Smooth muscle cell (in vitro differentiated cells): Measurements from ENCODE around the gene RCE1. TPM values are rescaled to one million over a fixed set of nuclear protein-coding genes. Genes with fewer than 3 reads are reported as not detected.
A peak's percentile ranks its signal among the peaks of the same experiment; 100 is the strongest.

Experiments used
- DNase-seq: peaks from one replicate; lab custom pipeline; 2025; ENCODE audit not compliant: unreplicated experiment; lab: John Stamatoyannopoulos, UW
- H2AFZ ChIP-seq: fragments of 200-600 bp; sonication (generic); 2 replicates; pipeline ENCODE4 v1.6.0; 2016; ENCODE audit warnings: antibody characterized with exemption, low read depth, mild to moderate bottlenecking
- H3F3A ChIP-seq: fragments of 200-600 bp; sonication (generic); 2 replicates; pipeline ENCODE4 v1.6.0; 2017; ENCODE audit warnings: antibody characterized with exemption, low read depth
- H3K27ac ChIP-seq: fragments of 200-600 bp; sonication (generic); 2 replicates; pipeline ENCODE4 v1.5.1; 2016; ENCODE audit warnings: low read depth, mild to moderate bottlenecking
- H3K27me3 ChIP-seq: fragments of 200-600 bp; sonication (generic); 2 replicates; pipeline ENCODE4 v1.6.1; 2016; ENCODE audit warnings: low read depth, mild to moderate bottlenecking
- H3K36me3 ChIP-seq: fragments of 200-600 bp; sonication (generic); 2 replicates; pipeline ENCODE4 v1.5.1; 2016; ENCODE audit warnings: low read depth
- H3K4me1 ChIP-seq: fragments of 200-600 bp; sonication (generic); 2 replicates; pipeline ENCODE4 v1.5.1; 2016; ENCODE audit warnings: low read depth
- H3K4me2 ChIP-seq: fragments of 200-600 bp; sonication (generic); 2 replicates; pipeline ENCODE4 v1.6.0; 2016; ENCODE audit warnings: mild to moderate bottlenecking
- H3K4me3 ChIP-seq: fragments of 200-600 bp; sonication (generic); 2 replicates; pipeline ENCODE4 v1.5.1; 2016; ENCODE audit warnings: mild to moderate bottlenecking
- H3K79me2 ChIP-seq: fragments of 200-600 bp; sonication (generic); 2 replicates; pipeline ENCODE4 v1.6.0; 2016; ENCODE audit warnings: low read depth, mild to moderate bottlenecking
- H3K9ac ChIP-seq: fragments of 200-600 bp; sonication (generic); 2 replicates; pipeline ENCODE4 v1.6.0; 2016; ENCODE audit warnings: low read depth
- H3K9me3 ChIP-seq: fragments of 200-600 bp; sonication (generic); replicated peaks from 2 replicates; pipeline ENCODE4 v1.5.1; 2016; ENCODE audit warnings: low read depth
- H4K20me1 ChIP-seq: fragments of 200-600 bp; sonication (generic); 2 replicates; pipeline ENCODE4 v1.6.0; 2016; ENCODE audit warnings: low read depth
- CTCF ChIP-seq: fragments of 200-600 bp; sonication (generic); IDR thresholded peaks from 2 replicates; pipeline ENCODE4 v1.5.1; 2017; ENCODE audit warnings: borderline replicate concordance, mild to moderate bottlenecking, antibody characterized with exemption; ENCODE audit not compliant: insufficient read depth, poor library complexity, severe bottlenecking
- WGBS: methylation state at CpG from one replicate; pipeline ENCODE4 v1.1.7; 2016; ENCODE audit warnings: low lambda C conversion rate; 5-methylcytosine and 5-hydroxymethylcytosine counted together
- polyA plus RNA-seq: library from polyadenylated mRNA; unstranded; fragments of >200 nt; fragmentation: Nextera tagmentation; extraction: Ambion mirVana; gene quantifications from 2 replicates; pipeline ENCODE4 v1.2.1, GENCODE V29; 2016
- total RNA-seq: library from RNA; depleted of rRNA; stranded (reverse); fragments of >200 nt; gene quantifications from 2 replicates; pipeline ENCODE4 v1.2.3, GENCODE V29; 2014

The RCE1 gene
- total and polyA plus RNA-seq, 2 experiments from 2014 or later: 25.2 to 33.5 TPM

GRCh38 chr11:66868726-66869566 is 25.7 kb downstream of the RCE1 start:
- H2AFZ ChIP-seq: no peak overlapping the region
- WGBS: 52% methylated on average over 27 of the region's 27 CpGs

GRCh38 chr11:66869567-66869870 is 26.3 kb downstream of the RCE1 start:
- Histone ChIP-seq H3K27ac (no peak overlapping the region), H3K36me3 (no peaks in the 10 kb centered on the region), H3K9me3 (no peaks in the 10 kb centered on the region), H3K27me3 (no peaks in the 10 kb centered on the region), H3K4me3 (no peak overlapping the region), H3K9ac (no peak overlapping the region), H3F3A (no peaks in the 10 kb centered on the region), H3K4me1 (no peaks in the 10 kb centered on the region), H3K4me2 (no peak overlapping the region), H3K79me2 (no peaks in the 10 kb centered on the region), H4K20me1 (no peaks in the 10 kb centered on the region), H2AFZ (no peak overlapping the region)
- TF ChIP-seq CTCF: no peak
- no peak for DNase-seq
- WGBS: 92% methylated on average over 9 of the region's 9 CpGs

More at GRCh38 chr11:66868726-66869566, 25.7 kb downstream of the RCE1 start:
- H3K4me3 ChIP-seq: no peak overlapping the region
- H3F3A ChIP-seq: no peaks in the 10 kb centered on the region
- no peaks in the 10 kb centered on the region for H3K27me3 ChIP-seq
- no peaks in the 10 kb centered on the region for H3K9me3 ChIP-seq
- H3K4me2 ChIP-seq: no peak overlapping the region
- no peaks in the 10 kb centered on the region for H3K79me2 ChIP-seq
- no peak overlapping the region for H3K9ac ChIP-seq
- no peak for DNase-seq
- H3K4me1 ChIP-seq: no peaks in the 10 kb centered on the region
- peak; percentile 24 for TF ChIP-seq CTCF
- H3K27ac ChIP-seq: no peak overlapping the region
- H3K36me3 ChIP-seq: no peaks in the 10 kb centered on the region
- H4K20me1 ChIP-seq: no peaks in the 10 kb centered on the region

GRCh38 chr11:66870131-66870530 is 26.9 kb downstream of the RCE1 start:
- no peak overlapping the region for H3K4me2 ChIP-seq
- no peaks in the 10 kb centered on the region for H3F3A ChIP-seq
- no peak overlapping the region for H3K27ac ChIP-seq
- H3K79me2 ChIP-seq: no peaks in the 10 kb centered on the region
- no peaks in the 10 kb centered on the region for H3K4me1 ChIP-seq
- no peak overlapping the region for H2AFZ ChIP-seq
- no peaks in the 10 kb centered on the region for H3K36me3 ChIP-seq
- no peaks in the 10 kb centered on the region for H3K27me3 ChIP-seq
- H4K20me1 ChIP-seq: no peaks in the 10 kb centered on the region
- WGBS: 98% methylated on average over 16 of the region's 16 CpGs
- no peak overlapping the region for H3K9ac ChIP-seq
- no peaks in the 10 kb centered on the region for H3K9me3 ChIP-seq
- no peak for DNase-seq
- no peak overlapping the region for H3K4me3 ChIP-seq
- no peak for TF ChIP-seq CTCF
